ENCODE data around the gene CPT1A. TPM values are rescaled to one million over a fixed set of nuclear protein-coding genes. Genes with fewer than 3 reads are reported as not detected.

Gene CPT1A
- polyA plus RNA-seq, 1 donor (not counting 4 experiments of a cell fraction or from before 2014, with no cell fraction given), result 12.9 TPM

DNA sequence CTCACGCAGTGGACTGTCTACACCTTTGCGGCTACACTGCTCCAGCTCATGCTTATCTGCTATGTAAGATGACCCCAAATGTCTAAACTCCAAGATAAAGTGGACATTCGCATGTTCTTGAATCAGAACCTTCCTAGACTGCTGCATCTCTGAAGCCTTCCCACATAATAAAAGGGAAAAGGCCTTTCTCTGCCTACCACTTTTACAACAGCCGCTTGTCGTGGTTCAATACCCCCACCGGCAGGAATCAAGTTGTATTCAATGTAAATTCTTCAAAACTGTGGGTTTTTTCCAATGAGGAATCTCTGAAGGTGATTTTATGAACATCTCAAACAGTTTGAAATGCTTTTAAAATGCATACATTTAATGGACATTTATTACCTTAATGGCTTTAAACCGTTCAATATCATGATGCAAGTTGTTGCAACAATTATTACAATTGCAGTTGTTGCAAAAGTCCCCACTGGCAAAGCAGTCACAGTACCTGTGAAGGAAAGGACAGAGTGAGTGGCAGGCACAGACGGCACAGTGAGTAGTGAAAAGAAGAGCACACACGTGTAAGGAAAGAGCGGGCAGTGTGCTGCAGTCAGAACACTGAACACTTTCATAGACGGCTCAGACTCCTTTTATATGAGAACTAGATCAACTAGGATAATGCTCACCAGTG is 126.1 kb downstream of the CPT1A start:
- Histone ChIP-seq H3K9ac (ENCODE audit: control insufficient read depth, extremely low read depth, insufficient read depth, low read length) (no peak overlapping the region), H3K4me1 (ENCODE audit: control insufficient read depth, extremely low read depth, insufficient read depth, low read length) (no peaks in the 10 kb centered on the region), H4K20me1 (ENCODE audit: control insufficient read depth, extremely low read depth, insufficient read depth, low read length) (no peaks in the 10 kb centered on the region), H3K27me3 (ENCODE audit: control insufficient read depth, extremely low read depth, insufficient read depth, low read length) (peaks cover 11% of the 10 kb centered on the region), H2AFZ (ENCODE audit: control insufficient read depth, low read length) (no peak overlapping the region), H3K79me2 (ENCODE audit: control insufficient read depth, insufficient read depth, low read length) (no peaks in the 10 kb centered on the region), H3K27ac (ENCODE audit: control insufficient read depth, insufficient read depth, low read length) (no peak overlapping the region), H3K36me3 (ENCODE audit: control insufficient read depth in 2 of 2, extremely low read depth in 1 of 2, insufficient read depth in 2 of 2, low read length in 2 of 2) (no peaks in the 10 kb centered on the region), H3K4me3 (ENCODE audit: control insufficient read depth in 2 of 3, extremely low read depth in 1 of 3, insufficient read depth in 2 of 3, low read depth in 1 of 3, low read length in 3 of 3) (no peak overlapping the region), H3K4me2 (ENCODE audit: control insufficient read depth, extremely low read depth, insufficient read depth, low read depth, low read length) (no peak overlapping the region), H3K9me1 (ENCODE audit: control insufficient read depth, extremely low read depth, insufficient read depth, low read length) (no peaks in the 10 kb centered on the region), H3K9me3 (ENCODE audit: control insufficient read depth, low read depth, low read length) (no peaks in the 10 kb centered on the region)
- no peak for TF ChIP-seq EZH2 (IDR thresholded peaks at IDR 0.05; ENCODE audit: low read length)
- TF ChIP-seq, protein P1, sequence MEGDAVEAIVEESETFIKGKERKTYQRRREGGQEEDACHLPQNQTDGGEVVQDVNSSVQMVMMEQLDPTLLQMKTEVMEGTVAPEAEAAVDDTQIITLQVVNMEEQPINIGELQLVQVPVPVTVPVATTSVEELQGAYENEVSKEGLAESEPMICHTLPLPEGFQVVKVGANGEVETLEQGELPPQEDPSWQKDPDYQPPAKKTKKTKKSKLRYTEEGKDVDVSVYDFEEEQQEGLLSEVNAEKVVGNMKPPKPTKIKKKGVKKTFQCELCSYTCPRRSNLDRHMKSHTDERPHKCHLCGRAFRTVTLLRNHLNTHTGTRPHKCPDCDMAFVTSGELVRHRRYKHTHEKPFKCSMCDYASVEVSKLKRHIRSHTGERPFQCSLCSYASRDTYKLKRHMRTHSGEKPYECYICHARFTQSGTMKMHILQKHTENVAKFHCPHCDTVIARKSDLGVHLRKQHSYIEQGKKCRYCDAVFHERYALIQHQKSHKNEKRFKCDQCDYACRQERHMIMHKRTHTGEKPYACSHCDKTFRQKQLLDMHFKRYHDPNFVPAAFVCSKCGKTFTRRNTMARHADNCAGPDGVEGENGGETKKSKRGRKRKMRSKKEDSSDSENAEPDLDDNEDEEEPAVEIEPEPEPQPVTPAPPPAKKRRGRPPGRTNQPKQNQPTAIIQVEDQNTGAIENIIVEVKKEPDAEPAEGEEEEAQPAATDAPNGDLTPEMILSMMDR (optimal IDR thresholded peaks at IDR 0.05 in 1 of 3, IDR thresholded peaks at IDR 0.05 in 1 of 3, conservative IDR thresholded peaks at IDR 0.05 in 1 of 3; ENCODE audit: extremely low read depth in 1 of 3, insufficient read depth in 2 of 3, low read length in 3 of 3), result no peak
- DNase-seq (ENCODE audit: low read depth, low spot score) (no peak), FAIRE-seq (no peak)
- dilution Hi-C loops (cut with MboI; ENCODE audit: extremely low pct_ligation_motif_present, low sequenced_read_pairs), result no loop called here

DNA sequence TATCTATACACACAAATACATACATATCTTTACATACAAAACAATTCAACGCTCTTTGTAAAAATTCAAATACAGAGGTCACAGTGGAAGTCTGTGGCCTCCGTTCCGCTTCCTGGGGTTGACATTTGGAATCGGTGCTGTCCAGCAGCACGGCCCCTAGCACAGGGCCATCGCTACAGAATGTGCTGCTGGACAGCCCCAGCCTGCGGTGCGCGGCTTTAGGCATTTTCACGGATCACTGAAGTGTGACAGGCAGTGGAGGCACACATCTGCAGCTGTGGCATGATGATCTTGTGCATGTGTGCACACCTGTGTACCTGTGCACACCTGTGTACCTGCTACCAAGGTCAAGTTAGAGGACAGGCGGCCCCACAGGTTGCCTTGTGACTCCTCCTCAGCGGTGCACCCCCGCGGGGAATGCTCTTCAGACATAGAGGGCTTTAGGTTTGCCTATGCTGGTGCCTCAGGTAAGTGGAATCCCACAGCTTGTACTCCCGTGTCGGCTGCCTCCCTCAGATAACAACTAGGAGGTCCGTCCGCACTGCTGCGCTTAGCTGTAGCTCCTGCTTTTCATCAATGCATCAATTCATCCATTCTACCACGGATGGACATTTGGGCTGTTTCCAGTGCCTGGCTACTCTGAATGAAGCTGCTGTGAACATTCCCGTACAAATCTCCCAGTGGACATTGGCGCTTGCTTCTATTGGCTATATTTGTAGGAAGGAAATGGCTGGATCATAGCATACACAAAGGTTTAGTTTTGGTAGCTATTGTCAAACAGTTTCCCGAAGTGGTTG is 127.5 kb downstream of the CPT1A start:
- H3K27ac ChIP-seq (ENCODE audit: control insufficient read depth, insufficient read depth, low read length), result no peak overlapping the region
- H3K9me3 ChIP-seq (ENCODE audit: control insufficient read depth, low read depth, low read length), result no peaks in the 10 kb centered on the region
- H4K20me1 ChIP-seq (ENCODE audit: control insufficient read depth, extremely low read depth, insufficient read depth, low read length), result no peaks in the 10 kb centered on the region
- FAIRE-seq (no peak), DNase-seq (ENCODE audit: low read depth, low spot score) (no peak)
- no peak for TF ChIP-seq EZH2 (IDR thresholded peaks at IDR 0.05; ENCODE audit: low read length)
- TF ChIP-seq, protein P1 (optimal IDR thresholded peaks at IDR 0.05 in 1 of 3, IDR thresholded peaks at IDR 0.05 in 1 of 3, conservative IDR thresholded peaks at IDR 0.05 in 1 of 3; ENCODE audit: extremely low read depth in 1 of 3, insufficient read depth in 2 of 3, low read length in 3 of 3), result no peak
- no peaks in the 10 kb centered on the region for H3K4me1 ChIP-seq (ENCODE audit: control insufficient read depth, extremely low read depth, insufficient read depth, low read length)
- H2AFZ ChIP-seq (ENCODE audit: control insufficient read depth, low read length), result no peak overlapping the region
- no peak overlapping the region for H3K9ac ChIP-seq (ENCODE audit: control insufficient read depth, extremely low read depth, insufficient read depth, low read length)
- H3K79me2 ChIP-seq (ENCODE audit: control insufficient read depth, insufficient read depth, low read length), result no peaks in the 10 kb centered on the region
- dilution Hi-C loops (cut with MboI; ENCODE audit: extremely low pct_ligation_motif_present, low sequenced_read_pairs), result no loop called here
- peaks cover 7% of the 10 kb centered on the region for H3K27me3 ChIP-seq (ENCODE audit: control insufficient read depth, extremely low read depth, insufficient read depth, low read length)
- H3K36me3 ChIP-seq (ENCODE audit: control insufficient read depth in 2 of 2, extremely low read depth in 1 of 2, insufficient read depth in 2 of 2, low read length in 2 of 2), result no peaks in the 10 kb centered on the region
- no peaks in the 10 kb centered on the region for H3K9me1 ChIP-seq (ENCODE audit: control insufficient read depth, extremely low read depth, insufficient read depth, low read length)
- H3K4me2 ChIP-seq (ENCODE audit: control insufficient read depth, extremely low read depth, insufficient read depth, low read depth, low read length), result no peak overlapping the region
- no peak overlapping the region for H3K4me3 ChIP-seq (ENCODE audit: control insufficient read depth in 2 of 3, extremely low read depth in 1 of 3, insufficient read depth in 2 of 3, low read depth in 1 of 3, low read length in 3 of 3)
